ENCODE results near the gene NFIL3.

DNA sequence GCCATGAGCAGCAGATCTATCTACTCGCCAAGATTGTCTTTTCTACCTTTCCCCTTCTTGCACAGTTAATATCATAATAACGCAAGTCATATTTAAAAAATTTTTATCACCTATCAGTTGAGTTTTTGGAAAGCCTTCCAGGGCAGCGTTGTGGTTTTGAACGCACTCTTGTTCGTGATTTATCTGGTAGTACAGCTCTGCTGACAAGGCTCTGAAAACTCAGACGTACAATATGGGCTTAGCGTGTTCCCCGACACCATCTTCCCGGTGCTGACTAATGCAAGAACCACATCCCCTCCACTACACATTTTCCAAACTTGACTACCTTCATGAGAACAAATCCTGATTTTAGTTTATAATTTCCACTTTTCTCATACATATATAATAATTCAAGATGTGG is 1.6 kb upstream of the NFIL3 start:
- TF ChIP-seq EZH2 (IDR thresholded peaks at IDR 0.05; ENCODE audit: borderline replicate concordance, insufficient read depth, low read depth, low read length, poor library complexity, severe bottlenecking), result no peak
- TF ChIP-seq, protein P1, sequence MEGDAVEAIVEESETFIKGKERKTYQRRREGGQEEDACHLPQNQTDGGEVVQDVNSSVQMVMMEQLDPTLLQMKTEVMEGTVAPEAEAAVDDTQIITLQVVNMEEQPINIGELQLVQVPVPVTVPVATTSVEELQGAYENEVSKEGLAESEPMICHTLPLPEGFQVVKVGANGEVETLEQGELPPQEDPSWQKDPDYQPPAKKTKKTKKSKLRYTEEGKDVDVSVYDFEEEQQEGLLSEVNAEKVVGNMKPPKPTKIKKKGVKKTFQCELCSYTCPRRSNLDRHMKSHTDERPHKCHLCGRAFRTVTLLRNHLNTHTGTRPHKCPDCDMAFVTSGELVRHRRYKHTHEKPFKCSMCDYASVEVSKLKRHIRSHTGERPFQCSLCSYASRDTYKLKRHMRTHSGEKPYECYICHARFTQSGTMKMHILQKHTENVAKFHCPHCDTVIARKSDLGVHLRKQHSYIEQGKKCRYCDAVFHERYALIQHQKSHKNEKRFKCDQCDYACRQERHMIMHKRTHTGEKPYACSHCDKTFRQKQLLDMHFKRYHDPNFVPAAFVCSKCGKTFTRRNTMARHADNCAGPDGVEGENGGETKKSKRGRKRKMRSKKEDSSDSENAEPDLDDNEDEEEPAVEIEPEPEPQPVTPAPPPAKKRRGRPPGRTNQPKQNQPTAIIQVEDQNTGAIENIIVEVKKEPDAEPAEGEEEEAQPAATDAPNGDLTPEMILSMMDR (IDR thresholded peaks at IDR 0.05), result no peak
